Stimulated activated CD4-positive, alpha-beta T cell treated with anti-CD3 and anti-CD28 coated beads, Interleukin-1b, Interleukin-23, amount 100 ng/mL, for 24 hours (primary cell): ENCODE measurements around the gene CDK10.
"Not testable (repeated sequence)": the region's sequence is repeated elsewhere in the genome, so short reads cannot be mapped to it uniquely, and the experiment has no call there.

ENCODE experiments used
- DNase-seq, 4 experiments: peaks; one replicate each; pipeline ENCODE4 v3.0.0-alpha.2; 2020; ENCODE audit warnings: low read depth in 4 of 4, low spot score in 1 of 4

CDK10 gene

GRCh38 chr16:89686520-89687091 is at the start of gene CDK10:
Gene CDK10, plus strand, starts transcription at chr16:89686689. Its CDS starts 22 bp downstream, at chr16:89686711.
- DNase-seq, result peak; percentile 53 to 84 (median 80)

GRCh38 chr16:89637379-89637778 is 49.1 kb upstream of the CDK10 start:
- DNase-seq, result no peak

GRCh38 chr16:89638455-89638854 is 48.0 kb upstream of the CDK10 start:
- DNase-seq, result no peak

GRCh38 chr16:89639385-89639784 is 47.1 kb upstream of the CDK10 start:
- DNase-seq, result no peak

- DNase-seq, result no peak
Observed at GRCh38 chr16:89641458-89642119, 44.9 kb upstream of the CDK10 start.

- no peak for DNase-seq
Observed at GRCh38 chr16:89642574-89642973, 43.9 kb upstream of the CDK10 start.

- DNase-seq, result no peak
Observed at GRCh38 chr16:89643769-89644300, 42.7 kb upstream of the CDK10 start.

- no peak for DNase-seq
Observed at GRCh38 chr16:89645122-89645521, 41.4 kb upstream of the CDK10 start.

GRCh38 chr16:89646270-89646669 is 40.2 kb upstream of the CDK10 start:
- DNase-seq, result no peak

- DNase-seq, result no peak
Observed at GRCh38 chr16:89646906-89647305, 39.6 kb upstream of the CDK10 start.

GRCh38 chr16:89651584-89651983 is 34.9 kb upstream of the CDK10 start:
- DNase-seq, result no peak

GRCh38 chr16:89653656-89654295 is 32.7 kb upstream of the CDK10 start:
- no peak for DNase-seq

- DNase-seq, result no peak
Observed at GRCh38 chr16:89655062-89655643, 31.3 kb upstream of the CDK10 start.

- no peak for DNase-seq
Observed at GRCh38 chr16:89656435-89657121, 29.9 kb upstream of the CDK10 start.

GRCh38 chr16:89657442-89658220 is 28.9 kb upstream of the CDK10 start, which contains the start of the genes CHMP1A and SPATA33:
Gene CHMP1A, minus strand, starts transcription at chr16:89657708. Its CDS starts 120 bp downstream, at chr16:89657588.
Gene SPATA33, plus strand, starts transcription at chr16:89657836. Its CDS starts 76 bp downstream, at chr16:89657912.
- peak; percentile 87 to 89 (median 87) for DNase-seq

GRCh38 chr16:89658221-89658879 is 28.1 kb upstream of the CDK10 start:
- no peak for DNase-seq

GRCh38 chr16:89660146-89660545 is 26.3 kb upstream of the CDK10 start:
- DNase-seq, result no peak

GRCh38 chr16:89661215-89661614 is 25.3 kb upstream of the CDK10 start:
- DNase-seq, result no peak

- DNase-seq, result not testable (repeated sequence)
Observed at GRCh38 chr16:89664238-89664637, 22.3 kb upstream of the CDK10 start.

GRCh38 chr16:89667000-89667399 is 19.5 kb upstream of the CDK10 start:
- not testable (repeated sequence) for DNase-seq
